Activated CD8-positive, alpha-beta memory T cell treated with anti-CD3 and anti-CD28 coated beads, Interleukin-2, amount 10 ng/mL, durations not matched to agents 7 days and 5 days (primary cell): ENCODE results near the gene MROH8. TPM values are rescaled to one million over a fixed set of nuclear protein-coding genes. Genes with fewer than 3 reads are reported as not detected.

Experiments used
- ATAC-seq: fragments of 150-1000 bp; cut with Tn5 transposase; one replicate; pipeline ENCODE4 v1.10.0; 2021; ENCODE audit warnings: moderate library complexity
- CTCF ChIA-PET: fragments of 350-600 bp; sonication (Branson Sonifier 250); formaldehyde crosslinking; loops from one replicate; lab custom pipeline; 2021; ENCODE audit warnings: antibody characterized with exemption; lab: Charles Lee
- DNase-seq: peaks from one replicate; pipeline ENCODE4 v3.0.0-alpha.2; 2020
- H3K27ac Mint-ChIP-seq: one replicate; pipeline ENCODE4 v1.8.0; 2021; ENCODE audit warnings: mild to moderate bottlenecking, mixed read lengths
- H3K27me3 Mint-ChIP-seq: one replicate; pipeline ENCODE4 v1.8.0; 2021; ENCODE audit warnings: mixed read lengths
- H3K36me3 Mint-ChIP-seq: one replicate; pipeline ENCODE4 v1.8.0; 2021; ENCODE audit warnings: mild to moderate bottlenecking, mixed read lengths
- H3K4me1 Mint-ChIP-seq: one replicate; pipeline ENCODE4 v1.8.0; 2021; ENCODE audit warnings: mixed read lengths
- H3K4me3 Mint-ChIP-seq: one replicate; pipeline ENCODE4 v1.8.0; 2021; ENCODE audit warnings: mild to moderate bottlenecking, moderate library complexity, mixed read lengths
- H3K9me3 Mint-ChIP-seq: one replicate; pipeline ENCODE4 v1.8.0; 2022; ENCODE audit warnings: low read depth, mixed read lengths
- total RNA-seq, 2 experiments: library from RNA; stranded (reverse); gene quantifications; one replicate each; pipeline ENCODE4 v1.2.3, GENCODE V29; 2021

Gene MROH8
- total RNA-seq, 2 experiments from 2014 or later: 2.3 to 3.1 TPM

DNA sequence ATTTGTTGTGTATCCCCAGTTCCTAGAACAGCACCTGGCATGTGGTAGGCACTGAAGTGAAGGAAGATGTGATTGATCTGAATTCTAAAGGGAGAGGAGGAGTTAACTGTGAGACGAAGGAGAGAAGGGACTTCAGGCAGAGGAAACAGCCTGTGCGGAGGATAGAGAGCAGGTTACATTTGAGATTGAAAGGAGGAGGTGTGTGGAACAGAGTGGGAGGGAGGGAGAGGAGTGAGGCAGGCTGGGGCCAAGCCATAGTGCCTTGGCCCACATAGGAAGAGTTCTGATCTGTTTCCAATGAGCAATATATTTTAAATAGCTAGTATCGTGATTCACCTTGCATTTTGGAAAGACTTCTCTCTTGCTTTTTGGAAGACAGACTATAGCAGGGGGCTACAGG, 13.9 kb upstream of the MROH8 start:
- CTCF ChIA-PET: interaction anchor here (0.9 to 7.7 kb wide), 6 partner anchors 10 to 341 kb away, joined by 3 to 65 read pairs (median 4); partner anchors contain the start of genes MROH8 and RPN2
- ATAC-seq (no peak), DNase-seq (no peak)
- Mint-ChIP-seq H3K27me3 (no peaks in the 10 kb centered on the region), H3K9me3 (no peaks in the 10 kb centered on the region), H3K4me3 (no peak overlapping the region), H3K36me3 (peaks cover 28% of the 10 kb centered on the region), H3K27ac (no peak overlapping the region), H3K4me1 (peaks cover 60% of the 10 kb centered on the region)

DNA sequence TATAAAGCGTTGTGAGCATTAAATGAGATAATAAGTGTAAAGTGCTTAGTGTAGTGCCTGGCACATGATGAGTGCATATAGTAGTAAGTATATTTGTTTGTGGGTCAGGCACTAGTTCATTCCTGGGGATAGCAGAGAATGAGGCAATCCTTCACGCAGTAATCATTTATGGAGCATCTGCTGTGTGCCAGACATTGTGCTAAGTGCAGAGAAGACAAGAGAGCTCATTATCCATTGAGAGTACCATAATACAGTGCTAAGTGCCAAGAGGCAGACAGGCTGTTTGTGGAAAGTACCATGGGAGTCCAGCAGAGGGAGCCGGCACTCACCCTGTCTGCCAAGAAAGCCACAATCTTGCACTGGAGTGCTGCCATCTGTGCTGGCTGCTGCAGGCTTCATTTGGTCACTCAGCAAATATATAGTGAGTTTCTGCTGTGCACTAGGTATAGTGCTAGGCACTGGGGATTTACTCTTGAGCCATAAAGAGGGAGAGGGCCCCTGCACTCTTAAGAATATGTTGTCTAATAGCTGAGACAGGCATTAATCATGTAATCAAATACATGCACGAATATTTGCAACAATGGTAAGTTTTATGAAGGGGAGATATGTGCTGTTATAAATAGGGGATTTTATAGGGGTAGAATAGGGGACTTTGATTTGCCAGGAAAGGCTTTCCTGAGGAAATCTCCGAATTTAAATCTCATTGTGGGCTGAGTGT, 12.9 kb upstream of the MROH8 start:
- DNase-seq (peak; percentile 80), ATAC-seq (peak; percentile 79)
- no peaks in the 10 kb centered on the region for H3K9me3 Mint-ChIP-seq
- H3K4me1 Mint-ChIP-seq: peaks cover 64% of the 10 kb centered on the region
- H3K27me3 Mint-ChIP-seq: no peaks in the 10 kb centered on the region
- H3K36me3 Mint-ChIP-seq: peaks cover 35% of the 10 kb centered on the region
- peak overlapping the region; percentile 8 for H3K27ac Mint-ChIP-seq
- CTCF ChIA-PET: interaction anchor here (0.6 to 7.7 kb wide), 14 partner anchors 8 to 511 kb away, joined by 3 to 65 read pairs (median 4); partner anchors contain the start of genes BLCAP, MROH8 and RPN2
- H3K4me3 Mint-ChIP-seq: no peak overlapping the region

DNA sequence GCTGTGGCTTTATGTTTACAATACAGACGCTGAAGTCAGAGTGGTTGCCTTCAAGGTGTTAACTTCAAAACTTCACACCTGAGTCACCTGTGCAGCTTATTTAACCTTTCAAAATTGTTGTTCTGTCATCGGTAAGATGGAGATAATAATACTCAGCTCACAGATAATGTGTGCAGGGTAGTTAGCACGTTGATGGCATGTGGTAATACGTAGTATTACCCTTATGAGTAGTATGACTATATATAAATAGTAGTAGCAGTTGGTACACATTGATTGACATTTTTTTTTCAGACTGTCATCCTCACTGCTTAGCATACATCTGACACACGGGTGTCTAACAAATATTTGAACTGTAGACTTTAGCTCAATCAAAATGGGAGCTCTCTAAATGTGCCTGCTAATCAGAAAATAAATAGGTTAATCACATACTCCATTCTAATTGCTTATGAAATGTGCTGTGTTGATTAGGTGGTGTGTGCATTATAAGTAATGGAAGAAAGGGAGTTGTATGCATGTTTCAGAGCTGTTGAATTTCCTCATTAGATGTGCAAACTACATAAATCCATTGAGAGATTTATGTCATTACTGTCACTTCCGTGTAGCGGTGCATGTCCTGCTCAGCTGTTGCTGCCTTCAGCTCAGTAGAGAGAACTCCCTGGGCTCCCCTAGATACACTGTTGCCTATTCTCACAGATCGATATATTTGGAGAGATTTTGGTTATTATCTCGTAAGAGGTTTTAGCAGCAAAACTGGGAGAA, 11.2 kb upstream of the MROH8 start:
- CTCF ChIA-PET: interaction anchor here (0.6 to 7.7 kb wide), 6 partner anchors 8 to 343 kb away, joined by 3 to 65 read pairs (median 8); partner anchors contain the start of genes MROH8 and RPN2
- peaks cover 43% of the 10 kb centered on the region for H3K36me3 Mint-ChIP-seq
- ATAC-seq (no peak), DNase-seq (no peak)
- no peaks in the 10 kb centered on the region for H3K27me3 Mint-ChIP-seq
- H3K4me3 Mint-ChIP-seq: no peak overlapping the region
- H3K4me1 Mint-ChIP-seq: peaks cover 67% of the 10 kb centered on the region
- peak overlapping the region; percentile 77 for H3K27ac Mint-ChIP-seq
- no peaks in the 10 kb centered on the region for H3K9me3 Mint-ChIP-seq

DNA sequence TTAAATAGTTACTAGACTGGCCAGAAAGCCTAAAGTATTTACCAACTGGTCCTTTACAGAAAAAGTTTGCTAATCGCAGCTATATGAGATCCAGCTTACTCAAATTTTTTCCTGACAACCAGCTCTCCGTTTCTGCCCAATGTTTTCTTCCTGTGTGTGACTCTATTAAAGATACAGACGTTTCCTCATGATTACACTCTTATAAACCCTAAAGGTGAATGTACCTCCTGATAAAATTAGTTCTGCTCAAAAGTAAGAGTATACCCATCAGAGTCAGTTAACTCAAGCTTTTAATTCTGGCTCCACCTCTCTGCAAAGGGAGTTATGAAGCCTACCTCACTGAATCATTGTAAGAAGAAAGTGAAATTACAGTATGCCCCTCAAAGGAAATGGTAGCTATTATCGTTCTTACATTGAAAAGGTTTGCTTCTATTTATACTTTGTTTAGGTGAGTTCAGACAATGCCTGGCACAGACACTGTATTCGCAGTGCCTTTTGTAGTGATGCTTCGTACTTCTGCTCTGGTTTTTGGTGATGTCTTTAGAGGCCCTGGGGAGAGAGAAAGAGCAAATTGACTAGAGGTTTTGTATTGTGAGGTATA, 10.2 kb upstream of the MROH8 start:
- DNase-seq (no peak), ATAC-seq (peak; percentile 60)
- Mint-ChIP-seq H3K27ac (peak overlapping the region; percentile 77), H3K4me3 (peak overlapping the region; percentile 28), H3K36me3 (peaks cover 50% of the 10 kb centered on the region), H3K4me1 (peaks cover 58% of the 10 kb centered on the region), H3K27me3 (no peaks in the 10 kb centered on the region), H3K9me3 (no peaks in the 10 kb centered on the region)
- CTCF ChIA-PET: interaction anchor here (0.7 to 7.7 kb wide), 7 partner anchors 7 to 344 kb away, joined by 3 to 65 read pairs (median 5); partner anchors contain the start of genes MROH8 and RPN2

DNA sequence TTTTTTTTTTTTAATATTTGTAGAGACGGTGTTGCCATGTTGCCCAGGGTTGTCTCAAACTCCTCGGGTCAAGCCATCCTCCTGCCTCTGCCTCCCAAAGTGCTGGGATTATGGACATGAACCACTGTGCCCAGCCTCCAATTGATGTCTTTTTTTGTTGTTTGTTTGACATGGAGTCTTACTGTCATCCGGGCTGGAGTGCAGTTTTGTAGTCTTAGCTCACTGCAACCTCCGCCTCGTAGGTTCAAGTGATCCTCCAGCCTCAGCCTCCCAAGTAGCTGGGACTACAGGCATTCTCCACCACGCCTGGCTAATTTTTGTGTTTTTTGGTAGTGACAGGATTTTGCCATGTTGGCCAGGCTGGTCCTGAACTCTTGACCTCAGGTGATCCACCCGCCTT, 9.4 kb upstream of the MROH8 start:
- Mint-ChIP-seq H3K4me1 (peaks cover 57% of the 10 kb centered on the region), H3K36me3 (peaks cover 52% of the 10 kb centered on the region), H3K9me3 (no peaks in the 10 kb centered on the region), H3K4me3 (no peak overlapping the region), H3K27me3 (no peaks in the 10 kb centered on the region), H3K27ac (no peak overlapping the region)
- CTCF ChIA-PET: interaction anchor here (1.0 to 7.7 kb wide), 4 partner anchors 9 to 345 kb away, joined by 3 to 65 read pairs (median 20); partner anchors contain the start of genes MROH8 and RPN2
- DNase-seq (no peak), ATAC-seq (no peak)

DNA sequence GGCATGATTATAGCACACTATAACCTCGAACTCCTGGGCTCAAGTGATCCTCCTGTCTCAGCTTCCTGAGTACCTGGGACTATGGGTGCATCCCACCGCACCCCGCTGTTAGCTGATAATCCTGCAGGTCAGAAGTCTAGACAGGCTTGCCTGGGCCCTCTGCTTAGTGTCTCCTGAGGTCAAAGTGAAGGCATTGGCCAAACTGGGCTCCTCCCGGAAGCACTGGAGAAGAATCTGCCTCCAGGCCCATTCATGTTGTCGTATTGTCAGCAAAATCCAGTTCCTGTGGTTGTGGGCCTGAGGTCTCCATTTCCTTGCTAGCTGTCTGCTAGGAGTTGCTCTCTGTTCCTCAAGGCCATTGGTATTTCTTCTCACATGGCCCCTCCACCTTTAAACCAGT, 6.3 kb upstream of the MROH8 start:
- Mint-ChIP-seq H3K4me1 (peaks cover 56% of the 10 kb centered on the region), H3K4me3 (no peak overlapping the region), H3K9me3 (no peaks in the 10 kb centered on the region), H3K27me3 (no peaks in the 10 kb centered on the region), H3K27ac (peak overlapping the region; percentile 35), H3K36me3 (peaks cover 52% of the 10 kb centered on the region)
- ATAC-seq (no peak), DNase-seq (no peak)
- CTCF ChIA-PET: interaction anchor here (2.0 kb wide), 1 partner anchor 10 kb away, joined by 5 read pairs; no protein-coding TSS in a partner anchor

DNA sequence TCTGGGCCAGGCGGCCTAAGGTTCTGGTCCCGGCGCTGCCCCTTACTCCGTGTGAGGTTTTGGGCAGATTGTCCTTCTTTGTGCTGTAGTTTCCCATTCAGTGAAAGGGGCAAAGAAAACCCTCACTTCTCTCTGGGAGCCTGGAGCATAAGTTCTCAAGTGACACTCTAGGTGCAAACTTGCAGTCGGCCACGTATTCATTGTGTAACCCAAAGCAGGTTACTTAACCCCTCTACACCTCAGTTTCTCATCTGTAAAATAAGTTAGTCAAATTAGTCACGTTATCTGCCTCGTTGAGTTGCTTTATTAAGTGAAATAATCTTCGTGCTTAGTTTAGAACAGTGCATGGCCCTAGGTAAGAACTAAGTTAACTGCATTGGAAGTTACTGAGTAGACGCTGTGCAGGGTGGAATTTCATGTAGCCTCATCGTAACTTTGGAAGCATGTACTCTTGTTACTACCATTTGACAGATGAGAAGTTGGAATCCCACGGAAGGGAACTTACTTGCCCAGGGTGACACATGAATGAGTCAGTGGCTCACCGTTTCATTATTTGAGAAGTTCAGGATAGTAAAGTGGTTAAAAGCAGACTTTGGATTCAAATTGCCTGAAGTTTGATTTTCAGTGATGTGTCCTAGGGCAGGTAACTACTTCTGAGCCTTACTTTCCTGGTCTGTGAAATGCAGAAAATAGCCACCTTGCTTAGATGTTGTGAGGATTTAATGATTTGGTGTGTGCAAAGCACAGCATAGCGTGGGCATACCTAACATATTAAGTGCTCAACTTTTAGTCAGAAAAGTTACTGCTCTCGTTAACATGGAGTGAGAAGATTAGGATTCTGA, 556 bp upstream of the MROH8 start:
- Mint-ChIP-seq H3K4me1 (peaks cover 37% of the 10 kb centered on the region), H3K27me3 (no peaks in the 10 kb centered on the region), H3K36me3 (peaks cover 21% of the 10 kb centered on the region), H3K4me3 (peak overlapping the region; percentile 84), H3K27ac (peak overlapping the region; percentile 94), H3K9me3 (no peaks in the 10 kb centered on the region)
- DNase-seq (no peak), ATAC-seq (no peak)
- CTCF ChIA-PET: interaction anchor here (1.1 to 3.3 kb wide), 5 partner anchors 11 to 854 kb away, joined by 3 to 65 read pairs (median 5); partner anchors contain the start of genes BLCAP and RPRD1B

DNA sequence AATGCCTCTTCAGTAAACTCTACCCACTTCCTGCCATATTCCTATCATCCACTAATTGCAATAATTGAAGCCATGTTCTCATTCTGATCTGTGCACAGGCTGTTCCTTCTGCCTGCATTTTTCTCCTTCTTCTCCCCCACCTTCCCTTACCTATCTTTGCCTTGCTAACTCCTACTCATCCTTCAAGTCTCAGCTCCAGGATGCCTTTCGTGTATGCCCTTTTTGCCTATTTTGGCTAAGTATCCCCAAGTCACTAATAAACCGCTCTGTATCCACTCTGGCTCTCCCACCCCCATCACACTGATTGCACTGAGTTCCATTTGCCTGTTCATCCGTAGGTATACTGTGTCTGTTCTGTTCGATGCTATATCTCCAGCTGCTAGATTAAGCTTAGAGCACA, 6.5 kb downstream of the MROH8 start:
- no peak overlapping the region for H3K4me3 Mint-ChIP-seq
- CTCF ChIA-PET: interaction anchor here (1.4 kb wide), 1 partner anchor 23 kb away, joined by 4 read pairs; no protein-coding TSS in a partner anchor

DNA sequence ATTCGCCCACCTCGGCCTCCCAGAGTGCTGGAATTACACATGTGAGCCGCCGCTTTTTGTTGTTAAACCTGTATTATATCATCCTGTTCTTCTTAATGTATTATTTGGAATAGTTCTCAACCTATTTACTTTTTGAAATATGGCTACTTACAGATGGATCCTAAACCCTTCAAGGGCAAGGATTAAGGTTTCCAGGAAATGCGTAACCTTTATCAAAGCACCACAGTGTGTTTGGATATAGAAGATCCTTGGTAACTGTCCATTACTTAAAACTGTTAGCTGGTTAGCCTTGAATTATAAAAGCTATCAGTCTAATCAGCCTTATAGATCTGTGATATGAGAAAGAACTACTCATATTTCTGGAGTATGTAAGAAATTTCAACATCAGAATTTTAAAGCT, 12.5 kb downstream of the MROH8 start:
- Mint-ChIP-seq H3K36me3 (no peaks in the 10 kb centered on the region), H3K27ac (no peak overlapping the region), H3K4me3 (no peak overlapping the region)

More for the DNA sequence above, 6.5 kb downstream of the MROH8 start:
- H3K9me3 Mint-ChIP-seq: no peaks in the 10 kb centered on the region
- ATAC-seq (no peak), DNase-seq (no peak)
- H3K27ac Mint-ChIP-seq: no peak overlapping the region
- H3K4me1 Mint-ChIP-seq: peaks cover under 1% of the 10 kb centered on the region
- peaks cover 4% of the 10 kb centered on the region for H3K36me3 Mint-ChIP-seq
- no peaks in the 10 kb centered on the region for H3K27me3 Mint-ChIP-seq

DNA sequence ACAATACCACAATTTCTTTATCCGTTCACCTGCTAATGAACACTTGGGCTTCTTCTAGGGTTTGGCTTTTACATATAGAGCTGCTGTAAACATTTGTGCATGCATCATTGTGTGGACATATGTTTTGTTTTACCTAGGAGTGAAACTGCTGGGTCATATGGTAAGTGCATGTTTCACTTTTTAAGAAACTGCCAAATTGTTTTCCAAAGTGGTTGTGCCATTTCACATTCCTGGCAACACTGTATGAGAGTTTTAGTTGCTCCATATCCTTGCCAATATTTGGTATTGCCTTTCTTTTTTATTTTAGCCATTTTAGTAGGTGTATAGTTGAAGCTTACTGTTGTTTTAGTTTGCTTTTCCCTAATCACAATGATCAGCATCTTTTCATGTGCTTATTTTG, 14.3 kb downstream of the MROH8 start:
- CTCF ChIA-PET: no interaction called here
- H3K27ac Mint-ChIP-seq: no peak overlapping the region
- no peak for DNase-seq
- no peaks in the 10 kb centered on the region for H3K9me3 Mint-ChIP-seq
- no peak for ATAC-seq
- no peak overlapping the region for H3K4me3 Mint-ChIP-seq
- H3K27me3 Mint-ChIP-seq: peaks cover 5% of the 10 kb centered on the region
- H3K36me3 Mint-ChIP-seq: no peaks in the 10 kb centered on the region
- no peaks in the 10 kb centered on the region for H3K4me1 Mint-ChIP-seq

More for the DNA sequence above, 12.5 kb downstream of the MROH8 start:
- DNase-seq: no peak
- Mint-ChIP-seq H3K27me3 (peaks cover 5% of the 10 kb centered on the region), H3K9me3 (no peaks in the 10 kb centered on the region), H3K4me1 (no peaks in the 10 kb centered on the region)
- CTCF ChIA-PET: interaction anchor here (1.3 kb wide), 1 partner anchor 25 kb away, joined by 4 read pairs; no protein-coding TSS in a partner anchor
- no peak for ATAC-seq

DNA sequence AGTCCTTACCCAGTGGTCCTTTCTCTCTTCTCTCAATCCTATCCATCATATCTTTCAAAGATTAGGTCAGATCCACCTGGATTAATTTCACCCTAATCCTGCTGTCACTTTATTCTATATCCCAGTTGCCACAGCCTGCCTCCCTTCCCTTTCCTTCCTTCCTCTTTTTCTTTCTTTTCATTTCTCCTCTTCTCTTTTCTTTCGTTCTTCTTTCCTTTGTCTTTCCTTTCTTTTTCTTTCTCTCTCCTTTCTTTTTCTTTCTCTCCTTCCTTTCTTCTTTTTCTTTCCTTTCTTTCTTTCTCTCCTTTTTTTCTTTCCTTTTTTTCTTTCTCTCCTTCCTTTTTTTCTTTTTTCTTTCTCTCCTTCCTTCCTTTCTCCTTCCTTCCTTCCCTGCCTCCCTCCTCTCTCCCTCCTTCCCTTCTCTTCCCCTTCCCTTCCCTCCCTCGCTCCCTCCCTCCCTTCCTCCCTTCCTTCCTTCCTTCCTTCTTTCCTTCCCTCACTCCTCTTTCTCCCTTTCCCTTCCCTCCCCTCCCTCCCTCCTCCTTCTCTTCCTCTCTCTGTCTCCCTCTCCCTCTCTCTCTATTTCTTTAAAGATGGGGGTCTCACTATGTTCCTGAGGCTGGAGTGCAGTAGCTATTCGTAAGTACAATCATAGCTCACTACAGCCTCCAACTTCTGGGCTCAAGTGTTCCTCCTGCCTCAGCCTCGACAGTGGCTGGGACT, 15.4 kb downstream of the MROH8 start:
- H3K27ac Mint-ChIP-seq: no peak overlapping the region
- no peak for ATAC-seq
- no peaks in the 10 kb centered on the region for H3K36me3 Mint-ChIP-seq
- H3K27me3 Mint-ChIP-seq: peaks cover 5% of the 10 kb centered on the region
- H3K9me3 Mint-ChIP-seq: no peaks in the 10 kb centered on the region
- DNase-seq: no peak
- CTCF ChIA-PET: no interaction called here
- H3K4me1 Mint-ChIP-seq: no peaks in the 10 kb centered on the region
- no peak overlapping the region for H3K4me3 Mint-ChIP-seq

DNA sequence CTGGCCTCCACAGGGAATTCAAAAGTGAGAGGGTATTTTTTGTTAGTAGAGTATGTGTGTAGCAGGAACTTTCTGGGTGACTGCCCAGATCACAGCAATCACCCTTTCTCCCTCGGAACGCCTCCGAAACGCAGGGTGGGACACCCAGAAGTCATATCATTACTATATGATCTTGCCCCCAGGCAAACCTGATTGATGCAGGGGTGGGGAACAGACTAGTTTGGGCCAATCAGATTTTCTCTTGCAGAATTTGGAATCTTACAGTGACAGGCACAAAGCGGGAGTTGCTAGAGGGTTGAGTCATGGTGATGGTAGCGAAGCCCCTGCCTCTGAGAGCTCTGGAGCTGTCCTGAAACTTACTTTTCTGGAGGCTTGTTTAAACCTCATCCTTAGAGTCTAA, 16.7 kb downstream of the MROH8 start:
- no peaks in the 10 kb centered on the region for H3K4me1 Mint-ChIP-seq
- H3K27me3 Mint-ChIP-seq: peaks cover 5% of the 10 kb centered on the region
- H3K27ac Mint-ChIP-seq: no peak overlapping the region
- CTCF ChIA-PET: no interaction called here
- no peaks in the 10 kb centered on the region for H3K9me3 Mint-ChIP-seq
- H3K36me3 Mint-ChIP-seq: no peaks in the 10 kb centered on the region
- no peak for DNase-seq
- ATAC-seq: no peak
- no peak overlapping the region for H3K4me3 Mint-ChIP-seq
